ENCODE measurements around the gene UNC13D.

UNC13D gene

DNA sequence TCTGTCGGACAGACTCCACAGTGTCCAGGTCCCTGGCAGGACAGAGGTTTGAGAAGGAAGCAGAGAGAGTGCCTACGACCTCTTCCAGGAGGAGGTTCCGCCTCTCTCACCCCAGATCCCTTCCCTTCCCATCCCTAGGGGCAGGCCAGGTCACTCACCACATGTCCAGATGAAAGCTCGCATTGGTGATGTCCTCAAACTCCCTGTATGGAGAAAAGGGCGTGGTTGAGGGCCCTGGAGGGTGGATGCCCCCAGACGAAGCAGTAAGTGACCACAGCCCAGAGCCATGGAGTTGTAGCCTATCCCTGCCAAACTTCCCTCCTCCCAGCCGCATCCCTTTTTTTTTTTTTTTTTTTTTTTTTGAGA is 3.4 kb downstream of the UNC13D start:
- TF ChIP-seq, protein P1, sequence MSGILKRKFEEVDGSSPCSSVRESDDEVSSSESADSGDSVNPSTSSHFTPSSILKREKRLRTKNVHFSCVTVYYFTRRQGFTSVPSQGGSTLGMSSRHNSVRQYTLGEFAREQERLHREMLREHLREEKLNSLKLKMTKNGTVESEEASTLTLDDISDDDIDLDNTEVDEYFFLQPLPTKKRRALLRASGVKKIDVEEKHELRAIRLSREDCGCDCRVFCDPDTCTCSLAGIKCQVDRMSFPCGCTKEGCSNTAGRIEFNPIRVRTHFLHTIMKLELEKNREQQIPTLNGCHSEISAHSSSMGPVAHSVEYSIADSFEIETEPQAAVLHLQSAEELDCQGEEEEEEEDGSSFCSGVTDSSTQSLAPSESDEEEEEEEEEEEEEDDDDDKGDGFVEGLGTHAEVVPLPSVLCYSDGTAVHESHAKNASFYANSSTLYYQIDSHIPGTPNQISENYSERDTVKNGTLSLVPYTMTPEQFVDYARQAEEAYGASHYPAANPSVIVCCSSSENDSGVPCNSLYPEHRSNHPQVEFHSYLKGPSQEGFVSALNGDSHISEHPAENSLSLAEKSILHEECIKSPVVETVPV (CRISPR knock-in tag; IDR thresholded peaks at IDR 0.05): no peak
- TF ChIP-seq CSDC2 (CRISPR knock-in tag; IDR thresholded peaks at IDR 0.05) (no peak), BACH2 (CRISPR knock-in tag; IDR thresholded peaks at IDR 0.05; ENCODE audit: borderline replicate concordance) (no peak), PPARA (CRISPR knock-in tag; IDR thresholded peaks at IDR 0.05; ENCODE audit: borderline replicate concordance) (no peak), ARNTL (CRISPR knock-in tag; IDR thresholded peaks at IDR 0.05; ENCODE audit: borderline replicate concordance, low read depth) (no peak)
- TF ChIP-seq, protein P2, sequence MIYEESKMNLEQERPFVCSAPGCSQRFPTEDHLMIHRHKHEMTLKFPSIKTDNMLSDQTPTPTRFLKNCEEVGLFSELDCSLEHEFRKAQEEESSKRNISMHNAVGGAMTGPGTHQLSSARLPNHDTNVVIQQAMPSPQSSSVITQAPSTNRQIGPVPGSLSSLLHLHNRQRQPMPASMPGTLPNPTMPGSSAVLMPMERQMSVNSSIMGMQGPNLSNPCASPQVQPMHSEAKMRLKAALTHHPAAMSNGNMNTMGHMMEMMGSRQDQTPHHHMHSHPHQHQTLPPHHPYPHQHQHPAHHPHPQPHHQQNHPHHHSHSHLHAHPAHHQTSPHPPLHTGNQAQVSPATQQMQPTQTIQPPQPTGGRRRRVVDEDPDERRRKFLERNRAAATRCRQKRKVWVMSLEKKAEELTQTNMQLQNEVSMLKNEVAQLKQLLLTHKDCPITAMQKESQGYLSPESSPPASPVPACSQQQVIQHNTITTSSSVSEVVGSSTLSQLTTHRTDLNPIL (CRISPR knock-in tag; IDR thresholded peaks at IDR 0.05; ENCODE audit: low read depth): no peak
- ATAC-seq: no peak

GRCh38 chr17:75839942-75840798 is 4.0 kb downstream of the UNC13D start:
- ATAC-seq: no peak
- TF ChIP-seq, protein P1 (CRISPR knock-in tag; IDR thresholded peaks at IDR 0.05): no peak
- TF ChIP-seq TSHZ2 (CRISPR knock-in tag; IDR thresholded peaks at IDR 0.05): no peak

GRCh38 chr17:75838410-75838809 is 5.8 kb downstream of the UNC13D start:
- ATAC-seq: no peak
- TF ChIP-seq, protein P2 (CRISPR knock-in tag; IDR thresholded peaks at IDR 0.05; ENCODE audit: low read depth): no peak
- TF ChIP-seq ISL1 (CRISPR knock-in tag; IDR thresholded peaks at IDR 0.05) (no peak), RARB (CRISPR knock-in tag; IDR thresholded peaks at IDR 0.05) (no peak), TSHZ2 (CRISPR knock-in tag; IDR thresholded peaks at IDR 0.05) (no peak), TCF4 (CRISPR knock-in tag; IDR thresholded peaks at IDR 0.05; ENCODE audit: borderline replicate concordance) (no peak), CSDC2 (CRISPR knock-in tag; IDR thresholded peaks at IDR 0.05) (no peak), POU6F1 (CRISPR knock-in tag; IDR thresholded peaks at IDR 0.05; ENCODE audit: borderline replicate concordance, low read depth) (no peak), ESRRG (CRISPR knock-in tag; IDR thresholded peaks at IDR 0.05) (no peak), ZFP3 (CRISPR knock-in tag; IDR thresholded peaks at IDR 0.05) (no peak), GLIS3 (CRISPR knock-in tag; IDR thresholded peaks at IDR 0.05) (no peak), BACH2 (CRISPR knock-in tag; IDR thresholded peaks at IDR 0.05; ENCODE audit: borderline replicate concordance) (no peak), OSR1 (CRISPR knock-in tag; IDR thresholded peaks at IDR 0.05) (no peak), ZFP30 (CRISPR knock-in tag; IDR thresholded peaks at IDR 0.05) (no peak), ARNTL (CRISPR knock-in tag; IDR thresholded peaks at IDR 0.05; ENCODE audit: borderline replicate concordance, low read depth) (no peak), SNAI2 (CRISPR knock-in tag; IDR thresholded peaks at IDR 0.05) (no peak), TOX (CRISPR knock-in tag; IDR thresholded peaks at IDR 0.05; ENCODE audit: borderline replicate concordance) (no peak)
- TF ChIP-seq, protein P1 (CRISPR knock-in tag; IDR thresholded peaks at IDR 0.05): no peak

Measured in SK-N-SH treated with all-trans-retinoic acid at 6 μM for 48 hours (cell line).